GM20000 (cell line): Measurements from ENCODE around the gene NHP2.

Experiments
- DNase-seq: peaks from one replicate; pipeline ENCODE4 v3.0.0; 2012; ENCODE audit warnings: low spot score
- TF ChIP-seq, protein P1 (sequence below): IDR thresholded peaks from 2 replicates; pipeline ENCODE4 v1.5.1; 2012; ENCODE audit warnings: mild to moderate bottlenecking, control low read depth; ENCODE audit errors: extremely low read depth, missing control alignments

Gene NHP2

DNA sequence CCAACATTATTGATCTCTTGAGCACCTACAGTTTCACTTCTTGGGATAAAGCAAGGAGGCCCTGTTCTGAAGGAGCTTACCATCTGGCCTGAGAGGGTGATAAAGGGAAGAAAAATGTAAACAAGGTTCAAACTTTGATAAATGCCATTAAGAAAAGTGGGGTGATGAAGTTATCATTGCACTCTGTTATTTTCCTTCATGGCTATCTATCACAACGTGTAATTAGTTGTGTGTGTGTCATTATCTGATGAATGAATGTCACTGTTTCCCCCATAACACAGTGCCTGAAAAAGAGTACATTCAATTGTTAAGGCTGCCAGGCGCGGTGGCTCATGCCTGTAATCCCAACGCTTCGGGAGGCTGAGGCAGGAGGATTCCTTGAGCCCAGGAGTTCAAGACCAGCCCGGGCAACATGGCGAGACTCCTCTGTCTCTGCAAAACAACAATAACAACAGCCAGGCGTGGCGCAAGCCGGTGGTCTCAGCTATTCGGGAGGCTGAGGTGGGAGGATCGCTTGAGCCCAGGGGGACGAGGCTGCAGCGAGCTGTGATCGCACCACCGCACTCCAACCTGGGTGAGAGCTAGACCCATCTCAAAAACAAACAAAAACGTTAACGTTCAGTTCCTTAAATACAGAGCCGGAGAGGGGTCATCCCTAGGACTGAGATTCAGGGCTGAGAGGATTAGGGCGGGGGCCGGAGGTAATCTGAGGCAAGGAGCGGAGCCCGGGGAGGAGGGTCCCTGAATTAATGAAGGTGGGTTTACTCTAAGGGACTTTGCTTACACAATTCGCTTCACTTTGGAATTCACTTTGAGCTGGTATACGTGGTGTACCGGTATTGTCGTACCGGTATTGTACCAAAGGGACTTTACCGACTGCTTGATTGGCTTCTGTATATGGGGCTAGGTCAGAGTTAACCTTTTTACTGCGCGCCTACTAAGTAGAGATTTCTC, 917 bp downstream of the NHP2 start:
- no peak for DNase-seq
- TF ChIP-seq, protein P1, sequence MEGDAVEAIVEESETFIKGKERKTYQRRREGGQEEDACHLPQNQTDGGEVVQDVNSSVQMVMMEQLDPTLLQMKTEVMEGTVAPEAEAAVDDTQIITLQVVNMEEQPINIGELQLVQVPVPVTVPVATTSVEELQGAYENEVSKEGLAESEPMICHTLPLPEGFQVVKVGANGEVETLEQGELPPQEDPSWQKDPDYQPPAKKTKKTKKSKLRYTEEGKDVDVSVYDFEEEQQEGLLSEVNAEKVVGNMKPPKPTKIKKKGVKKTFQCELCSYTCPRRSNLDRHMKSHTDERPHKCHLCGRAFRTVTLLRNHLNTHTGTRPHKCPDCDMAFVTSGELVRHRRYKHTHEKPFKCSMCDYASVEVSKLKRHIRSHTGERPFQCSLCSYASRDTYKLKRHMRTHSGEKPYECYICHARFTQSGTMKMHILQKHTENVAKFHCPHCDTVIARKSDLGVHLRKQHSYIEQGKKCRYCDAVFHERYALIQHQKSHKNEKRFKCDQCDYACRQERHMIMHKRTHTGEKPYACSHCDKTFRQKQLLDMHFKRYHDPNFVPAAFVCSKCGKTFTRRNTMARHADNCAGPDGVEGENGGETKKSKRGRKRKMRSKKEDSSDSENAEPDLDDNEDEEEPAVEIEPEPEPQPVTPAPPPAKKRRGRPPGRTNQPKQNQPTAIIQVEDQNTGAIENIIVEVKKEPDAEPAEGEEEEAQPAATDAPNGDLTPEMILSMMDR = no peak

DNA sequence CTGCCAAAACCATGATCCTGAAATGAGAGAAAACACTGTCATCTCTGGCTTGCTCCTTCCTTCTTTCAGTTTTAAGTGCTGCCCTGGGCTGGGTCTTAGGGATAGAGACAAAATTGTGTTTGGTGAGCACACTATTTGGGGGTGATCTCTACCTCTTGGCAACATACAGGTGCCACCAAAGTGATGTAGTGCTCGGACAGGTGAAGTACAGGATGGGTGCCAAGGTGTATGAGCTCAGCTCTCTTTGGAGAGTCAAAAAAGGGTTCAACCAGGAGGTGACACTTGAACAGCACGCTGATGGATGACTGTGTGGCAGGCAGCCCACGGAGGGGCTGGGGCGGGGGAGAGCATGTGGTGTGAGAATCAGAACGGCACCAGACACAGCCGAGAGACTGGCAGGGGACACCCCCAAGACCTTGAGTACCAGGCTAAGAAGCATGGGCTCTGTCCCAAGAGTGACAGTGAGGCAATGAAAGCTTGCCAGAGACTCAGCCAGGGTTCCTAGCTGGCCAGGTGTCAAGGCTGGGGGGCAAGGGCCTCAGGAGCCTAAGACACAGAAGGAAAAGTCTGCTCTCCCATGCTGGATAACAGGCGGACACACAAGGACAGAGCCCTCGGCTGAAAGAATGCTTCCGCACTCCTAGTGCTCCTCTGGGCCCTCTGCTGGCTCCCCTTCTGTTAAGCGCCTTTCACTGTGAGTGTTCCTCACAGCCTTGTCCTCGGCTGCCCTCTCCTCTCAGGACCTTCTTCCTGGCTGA, 2.5 kb downstream of the NHP2 start:
- DNase-seq = no peak
- TF ChIP-seq, protein P1 = no peak

DNA sequence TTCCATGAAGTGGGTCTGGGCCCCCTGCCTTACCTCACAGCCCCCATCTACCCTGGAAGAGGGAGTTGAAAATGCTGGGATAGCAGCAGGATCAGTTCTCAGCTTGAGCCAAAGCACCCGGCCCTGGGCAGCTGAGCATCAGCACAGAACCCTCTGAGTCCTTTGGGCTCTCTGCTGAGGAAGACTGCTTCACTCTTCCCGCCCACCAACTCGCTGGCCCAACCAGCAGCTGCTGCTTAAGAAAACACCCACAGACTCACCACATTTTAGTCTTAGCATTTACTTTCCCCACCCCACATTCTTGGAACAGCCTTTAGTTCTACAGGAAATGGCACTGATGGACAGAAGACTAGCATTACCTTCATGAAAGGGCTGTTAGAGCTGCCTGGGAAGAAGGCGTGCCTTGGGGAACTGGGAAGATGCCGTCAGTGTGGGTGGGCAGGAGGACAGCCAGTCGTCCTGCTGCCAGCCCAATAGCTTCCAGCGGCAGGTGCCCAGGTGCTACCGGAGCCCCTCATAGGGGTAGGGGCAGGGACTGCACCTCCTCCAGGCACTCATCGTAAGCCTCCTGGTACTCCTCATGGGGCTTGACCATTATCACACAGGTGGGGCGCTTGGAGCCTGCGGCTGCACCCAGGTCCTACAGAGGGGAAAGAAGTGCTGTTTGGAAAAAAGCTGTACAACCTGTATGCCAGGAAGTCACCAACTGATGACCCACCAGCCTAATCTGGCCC, 4.3 kb downstream of the NHP2 start:
- TF ChIP-seq, protein P1 = no peak
- no peak for DNase-seq

DNA sequence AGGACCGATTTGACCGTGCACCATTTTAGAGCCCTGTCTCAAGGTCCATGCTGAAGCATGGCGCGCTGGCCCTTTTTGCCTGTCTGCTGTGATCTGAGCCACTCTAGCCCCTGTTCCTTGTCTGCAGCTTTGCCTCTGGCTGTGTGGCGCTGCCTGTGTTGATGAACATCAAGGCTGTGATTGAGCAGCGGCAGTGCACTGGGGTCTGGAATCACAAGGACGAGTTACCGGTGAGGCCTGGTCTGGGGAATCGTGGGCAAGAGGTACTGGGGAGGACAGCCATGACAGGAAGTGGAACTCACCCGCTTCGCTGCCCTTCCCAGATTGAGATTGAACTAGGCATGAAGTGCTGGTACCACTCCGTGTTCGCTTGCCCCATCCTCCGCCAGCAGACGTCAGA, 6.3 kb downstream of the NHP2 start:
- TF ChIP-seq, protein P1 = no peak
- no peak for DNase-seq

DNA sequence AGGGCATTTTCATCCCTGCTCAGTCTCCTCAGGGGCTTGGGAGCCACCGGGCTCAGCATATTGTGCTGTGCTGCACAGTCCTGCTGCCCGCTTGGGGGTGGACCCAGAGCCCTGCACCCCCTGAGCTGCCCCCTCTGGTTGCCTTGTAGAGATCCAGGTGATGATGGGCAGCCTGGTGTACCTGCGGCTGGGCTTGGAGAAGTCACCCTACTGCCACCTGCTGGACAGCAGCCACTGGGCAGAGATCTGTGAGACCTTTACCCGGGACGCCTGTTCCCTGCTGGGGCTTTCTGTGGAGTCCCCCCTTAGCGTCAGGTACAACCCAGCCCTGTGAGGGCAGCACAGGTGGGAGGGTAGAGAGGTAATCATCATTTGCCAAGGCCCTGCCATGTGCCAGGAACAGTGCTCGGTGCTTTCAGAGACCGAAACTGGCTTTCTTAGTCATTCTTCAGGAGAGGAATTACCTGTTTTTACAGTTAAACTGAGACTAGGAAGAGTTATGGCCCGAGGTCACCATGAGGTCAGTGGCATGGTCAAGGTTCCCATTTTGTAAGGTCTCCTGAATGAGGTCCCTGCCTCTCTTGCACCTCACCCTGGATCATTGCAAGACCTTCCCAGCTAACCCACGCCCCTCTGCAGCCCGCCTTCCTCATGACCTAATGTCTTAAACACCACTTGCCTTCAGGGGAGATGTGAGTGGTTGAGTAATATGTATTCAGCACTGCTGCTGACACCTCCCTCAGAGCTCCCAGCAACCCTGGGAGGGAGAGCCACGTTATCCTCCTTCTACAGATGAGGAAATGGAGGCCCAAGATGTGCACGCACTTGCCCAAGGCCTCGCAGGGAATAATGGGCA, 7.5 kb downstream of the NHP2 start:
- peak; percentile 79 for DNase-seq
- TF ChIP-seq, protein P1 = peak; percentile 62

DNA sequence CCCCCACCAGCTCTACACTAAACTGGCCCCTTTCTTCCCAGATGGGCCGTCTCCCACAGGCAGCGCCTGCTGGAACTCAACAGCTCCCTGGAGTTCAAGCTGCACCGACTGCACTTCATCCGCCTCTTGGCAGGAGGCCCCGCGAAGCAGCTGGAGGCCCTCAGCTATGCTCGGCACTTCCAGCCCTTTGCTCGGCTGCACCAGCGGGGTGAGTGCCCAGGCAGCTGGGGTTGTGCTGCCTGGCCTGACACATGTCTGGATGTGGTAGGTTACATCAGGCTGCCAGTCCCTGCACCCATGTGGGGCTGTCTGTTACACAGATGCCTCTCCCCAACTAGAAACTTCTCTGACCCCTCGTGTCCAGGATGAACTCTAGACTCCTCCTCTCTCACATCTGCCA, 9.8 kb downstream of the NHP2 start:
- no peak for DNase-seq

More for the DNA sequence above, 9.8 kb downstream of the NHP2 start:
- TF ChIP-seq, protein P1 = no peak
